Measurements from ENCODE around the gene HVCN1.
A peak's percentile ranks its signal among the peaks of the same experiment; 100 is the strongest.

The HVCN1 gene

GRCh38 chr12:110619534-110619953, 69.4 kb downstream of the HVCN1 start:
- DNase-seq (ENCODE audit: low read depth, low spot score) = no peak

- DNase-seq (ENCODE audit: low read depth, low spot score) = no peak
These were observed 72.3 kb downstream of the HVCN1 start for GRCh38 chr12:110616471-110617115.

GRCh38 chr12:110615171-110615570, 73.7 kb downstream of the HVCN1 start:
- DNase-seq (ENCODE audit: low read depth, low spot score) = no peak

- DNase-seq (ENCODE audit: low read depth, low spot score) = peak; percentile 89
These were observed 74.9 kb downstream of the HVCN1 start, which contains the start of gene TCTN1 for GRCh38 chr12:110613771-110614684. Gene TCTN1 (plus strand): TSS chr12:110614129. CDS start chr12:110614183, 54 bp downstream.

GRCh38 chr12:110613071-110613770, 75.7 kb downstream of the HVCN1 start:
- no peak for DNase-seq (ENCODE audit: low read depth, low spot score)

- DNase-seq (ENCODE audit: low read depth, low spot score) = no peak
These were observed 82.7 kb downstream of the HVCN1 start for GRCh38 chr12:110606253-110606611.

- DNase-seq (ENCODE audit: low read depth, low spot score) = peak; percentile 37
These were observed 86.7 kb downstream of the HVCN1 start for GRCh38 chr12:110602085-110602814.

GRCh38 chr12:110600254-110600653, 88.7 kb downstream of the HVCN1 start:
- DNase-seq (ENCODE audit: low read depth, low spot score) = no peak

GRCh38 chr12:110599334-110599733, 89.6 kb downstream of the HVCN1 start:
- DNase-seq (ENCODE audit: low read depth, low spot score) = no peak

All from activated CD4-positive, CD25-positive, alpha-beta regulatory T cell treated with anti-CD3 and anti-CD28 coated beads, Interleukin-2, amount 50 U/mL, for 16 hours (primary cell).